GM21619 (cell line): Measurements from ENCODE around the gene ATP1B4.
A peak's percentile ranks its signal among the peaks of the same experiment; 100 is the strongest.
"Not testable (repeated sequence)": the region's sequence is repeated elsewhere in the genome, so short reads cannot be mapped to it uniquely, and the experiment has no call there.

Experiments
- ATAC-seq: cut with Tn5 transposase; IDR thresholded peaks from one replicate; pipeline ENCODE4 v1.9.1; 2021; ENCODE audit not compliant: unreplicated experiment

The ATP1B4 gene

GRCh38 chrX:120361764-120362305, at the start of gene ATP1B4:
ATP1B4 (plus strand) TSS chrX:120362089; CDS start chrX:120362169, 80 bp downstream.
- ATAC-seq = no peak

- ATAC-seq = no peak
Observed at GRCh38 chrX:120315776-120316175, 46.1 kb upstream of the ATP1B4 start.

GRCh38 chrX:120316587-120317283, 45.2 kb upstream of the ATP1B4 start:
- no peak for ATAC-seq

GRCh38 chrX:120318411-120318810, 43.5 kb upstream of the ATP1B4 start:
- ATAC-seq = no peak

GRCh38 chrX:120321520-120322281, 40.2 kb upstream of the ATP1B4 start:
- no peak for ATAC-seq

- no peak for ATAC-seq
Observed at GRCh38 chrX:120331116-120331515, 30.8 kb upstream of the ATP1B4 start.

GRCh38 chrX:120332394-120332793, 29.5 kb upstream of the ATP1B4 start:
- ATAC-seq = no peak

- no peak for ATAC-seq
Observed at GRCh38 chrX:120334151-120334550, 27.7 kb upstream of the ATP1B4 start.

GRCh38 chrX:120334603-120335002, 27.3 kb upstream of the ATP1B4 start:
- no peak for ATAC-seq

GRCh38 chrX:120335289-120335688, 26.6 kb upstream of the ATP1B4 start:
- no peak for ATAC-seq

GRCh38 chrX:120336899-120337298, 25.0 kb upstream of the ATP1B4 start:
- no peak for ATAC-seq

- ATAC-seq = not testable (repeated sequence)
Observed at GRCh38 chrX:120344566-120344965, 17.3 kb upstream of the ATP1B4 start.

GRCh38 chrX:120350450-120351138, 11.3 kb upstream of the ATP1B4 start:
- ATAC-seq = no peak

GRCh38 chrX:120356084-120356483, 5.8 kb upstream of the ATP1B4 start:
- ATAC-seq = no peak

GRCh38 chrX:120357186-120357585, 4.7 kb upstream of the ATP1B4 start:
- no peak for ATAC-seq

GRCh38 chrX:120358737-120359456, 3.0 kb upstream of the ATP1B4 start:
- ATAC-seq = no peak

- peak; percentile 66 for ATAC-seq
Observed at GRCh38 chrX:120365320-120365719, 3.4 kb downstream of the ATP1B4 start.

GRCh38 chrX:120365968-120366367, 4.1 kb downstream of the ATP1B4 start:
- no peak for ATAC-seq

- no peak for ATAC-seq
Observed at GRCh38 chrX:120366794-120367193, 4.9 kb downstream of the ATP1B4 start.

- ATAC-seq = no peak
Observed at GRCh38 chrX:120367402-120368109, 5.7 kb downstream of the ATP1B4 start.
